HG02623 (cell line): ENCODE results near the gene LRRC40.

Experiments
- ATAC-seq: cut with Tn5 transposase; IDR thresholded peaks from one replicate; pipeline ENCODE4 v1.9.1; 2021; ENCODE audit warnings: moderate library complexity; ENCODE audit not compliant: unreplicated experiment

Gene LRRC40

GRCh38 chr1:70134148-70134547 lies 71.2 kb downstream of the LRRC40 start:
- ATAC-seq: no peak

- no peak for ATAC-seq
Measured at GRCh38 chr1:70117046-70117445, 88.3 kb downstream of the LRRC40 start.

- no peak for ATAC-seq
Measured at GRCh38 chr1:70115315-70115714, 90.1 kb downstream of the LRRC40 start.

GRCh38 chr1:70112838-70113237 lies 92.5 kb downstream of the LRRC40 start:
- no peak for ATAC-seq

GRCh38 chr1:70109241-70109640 lies 96.1 kb downstream of the LRRC40 start:
- ATAC-seq: no peak

GRCh38 chr1:70103770-70104169 lies 101.6 kb downstream of the LRRC40 start:
- no peak for ATAC-seq

- no peak for ATAC-seq
Measured at GRCh38 chr1:70101774-70102173, 103.6 kb downstream of the LRRC40 start.

- ATAC-seq: no peak
Measured at GRCh38 chr1:70101231-70101630, 104.1 kb downstream of the LRRC40 start.
